Skin epidermis (tissue), 12 donors: Measurements from ENCODE around the gene LRP1-AS.
A peak's percentile ranks its signal among the peaks of the same experiment; 100 is the strongest.

ENCODE experiments used
- H3K27ac ChIP-seq, 21 experiments: fragments of 200-600 bp; sonication (generic) in 11 of 21; one replicate each; pipeline ENCODE4 v1.5.0; 2020; ENCODE audit warnings: mild to moderate bottlenecking in 3 of 21, inconsistent platforms in 2 of 21, moderate library complexity in 2 of 21
- H3K4me3 ChIP-seq, 7 experiments: fragments of 200-600 bp; sonication (generic) in 2 of 7; one replicate each; pipeline ENCODE4 v1.5.0; 2020; ENCODE audit warnings: inconsistent platforms in 2 of 7, mild to moderate bottlenecking in 2 of 7, moderate library complexity in 1 of 7

The LRP1-AS gene

GRCh38 chr12:57164454-57164853 lies 17.0 kb upstream of the LRP1-AS start:
- no peak overlapping the region for H3K4me3 ChIP-seq
- H3K27ac ChIP-seq: peak overlapping the region in 4 of 21 experiments; percentile 3 to 40 (median 34)

GRCh38 chr12:57162553-57163125 lies 15.2 kb upstream of the LRP1-AS start:
- H3K27ac ChIP-seq: peak overlapping the region in 1 of 21 experiments; percentile 21
- no peak overlapping the region for H3K4me3 ChIP-seq

GRCh38 chr12:57161491-57161890 lies 14.1 kb upstream of the LRP1-AS start:
- Histone ChIP-seq H3K4me3 (no peak overlapping the region), H3K27ac (no peak overlapping the region)

- Histone ChIP-seq H3K27ac (no peak overlapping the region), H3K4me3 (no peak overlapping the region)
Observed at GRCh38 chr12:57160741-57161140, 13.3 kb upstream of the LRP1-AS start.

GRCh38 chr12:57160040-57160439 lies 12.6 kb upstream of the LRP1-AS start:
- Histone ChIP-seq H3K27ac (peak overlapping the region in 5 of 21 experiments; percentile 5 to 55 (median 15)), H3K4me3 (no peak overlapping the region)

- Histone ChIP-seq H3K4me3 (no peak overlapping the region), H3K27ac (peak overlapping the region in 5 of 21 experiments; percentile 9 to 65 (median 47))
Observed at GRCh38 chr12:57159311-57159710, 11.9 kb upstream of the LRP1-AS start.

GRCh38 chr12:57158665-57159064 lies 11.2 kb upstream of the LRP1-AS start:
- H3K27ac ChIP-seq: peak overlapping the region in 6 of 21 experiments; percentile 10 to 65 (median 27)
- no peak overlapping the region for H3K4me3 ChIP-seq

GRCh38 chr12:57158186-57158585 lies 10.8 kb upstream of the LRP1-AS start:
- Histone ChIP-seq H3K27ac (peak overlapping the region in 7 of 21 experiments; percentile 10 to 65 (median 29)), H3K4me3 (no peak overlapping the region)

GRCh38 chr12:57157588-57158173 lies 10.3 kb upstream of the LRP1-AS start:
- no peak overlapping the region for H3K4me3 ChIP-seq
- peak overlapping the region in 5 of 21 experiments; percentile 10 to 65 (median 25) for H3K27ac ChIP-seq

GRCh38 chr12:57156701-57157403 lies 9.4 kb upstream of the LRP1-AS start:
- Histone ChIP-seq H3K27ac (peak overlapping the region in 5 of 21 experiments; percentile 8 to 50 (median 36)), H3K4me3 (no peak overlapping the region)

- H3K4me3 ChIP-seq: no peak overlapping the region
- peak overlapping the region in 7 of 21 experiments; percentile 5 to 81 (median 27) for H3K27ac ChIP-seq
Observed at GRCh38 chr12:57154804-57155434, 7.5 kb upstream of the LRP1-AS start.

GRCh38 chr12:57154076-57154475 lies 6.7 kb upstream of the LRP1-AS start:
- Histone ChIP-seq H3K4me3 (no peak overlapping the region), H3K27ac (peak overlapping the region in 6 of 21 experiments; percentile 1 to 83 (median 55))

- H3K4me3 ChIP-seq: no peak overlapping the region
- peak overlapping the region in 17 of 21 experiments; percentile 23 to 87 (median 78) for H3K27ac ChIP-seq
Observed at GRCh38 chr12:57153415-57153997, 6.1 kb upstream of the LRP1-AS start.

- Histone ChIP-seq H3K27ac (peak overlapping the region in 20 of 21 experiments; percentile 51 to 87 (median 76)), H3K4me3 (no peak overlapping the region)
Observed at GRCh38 chr12:57152639-57153038, 5.2 kb upstream of the LRP1-AS start.

- Histone ChIP-seq H3K27ac (peak overlapping the region in 20 of 21 experiments; percentile 51 to 87 (median 76)), H3K4me3 (no peak overlapping the region)
Observed at GRCh38 chr12:57151741-57152630, 4.6 kb upstream of the LRP1-AS start.

GRCh38 chr12:57150400-57151000 lies 3.1 kb upstream of the LRP1-AS start:
- H3K4me3 ChIP-seq: no peak overlapping the region
- peak overlapping the region in 18 of 21 experiments; percentile 16 to 87 (median 80) for H3K27ac ChIP-seq

- Histone ChIP-seq H3K4me3 (no peak overlapping the region), H3K27ac (peak overlapping the region; percentile 17 to 85 (median 79))
Observed at GRCh38 chr12:57149245-57149900, 2.0 kb upstream of the LRP1-AS start.
